Body of pancreas (tissue), 4 donors: ENCODE measurements around the gene CCL19. TPM values are rescaled to one million over a fixed set of nuclear protein-coding genes. Genes with fewer than 3 reads are reported as not detected.
A peak's percentile ranks its signal among the peaks of the same experiment; 100 is the strongest.

Experiments used
- ATAC-seq: fragments of 150-250 bp; one replicate; pipeline ENCODE4 v1.9.1; 2016
- DNase-seq, 4 donors: peaks; one replicate each; pipeline ENCODE4 v3.0.0-alpha.2; 2019
- H3K27ac ChIP-seq, 4 donors: fragments of 200-600 bp; sonication (generic); 1 replicate in 3 of 4; 2 replicates in 1 of 4; pipeline versions ENCODE4 v1.5.1 to v1.6.1; 2016 to 2019; ENCODE audit warnings: mild to moderate bottlenecking in 1 of 4, mixed read lengths in 1 of 4, moderate library complexity in 1 of 4
- H3K27me3 ChIP-seq, 2 donors: fragments of 200-600 bp; sonication (generic); one replicate each; pipeline ENCODE4 v1.6.0; 2016; ENCODE audit warnings: mild to moderate bottlenecking in 1 of 2
- H3K36me3 ChIP-seq, 2 donors: fragments of 200-600 bp; sonication (generic); replicated peaks in 1 of 2; 2 replicates each; pipeline ENCODE4 v1.5.1; 2016; ENCODE audit warnings: low read depth in 2 of 2; ENCODE audit not compliant: insufficient read depth in 1 of 2
- H3K4me1 ChIP-seq: fragments of 200-600 bp; sonication (generic); one replicate; pipeline ENCODE4 v1.6.0; 2016
- H3K4me3 ChIP-seq, 2 donors: fragments of 200-600 bp; sonication (generic); 1 replicate in 1 of 2; 2 replicates in 1 of 2; pipeline ENCODE4 v1.5.1; 2016 to 2019
- H3K9me3 ChIP-seq, 3 donors: fragments of 200-600 bp; sonication (generic); 1 replicate in 2 of 3; 2 replicates in 1 of 3; pipeline ENCODE4 v1.5.1; 2016
- POLR2A ChIP-seq, 3 donors: fragments of 450-650 bp; IDR thresholded peaks; one replicate each; pipeline ENCODE4 v1.6.1; 2016; ENCODE audit warnings: antibody characterized with exemption in 3 of 3, mild to moderate bottlenecking in 2 of 3
- WGBS, 2 donors: methylation state at CpG; one replicate each; pipeline ENCODE4 v1.1.5; 2017; 5-methylcytosine and 5-hydroxymethylcytosine counted together
- intact Hi-C: fragments of 100-400 bp; cut with DNase I; formaldehyde crosslinking; loops from one replicate; pipeline ENCODE4 v1.15.1; 2023
- small RNA-seq: library from RNA; depleted of rRNA; stranded (forward); fragments of <200 nt; gene quantifications from one replicate; pipeline ENCODE3, GENCODE V24; 2016
- total RNA-seq, 2 donors: library from RNA; depleted of rRNA; stranded (reverse); fragments of >200 nt; gene quantifications; one replicate each; pipeline ENCODE4 v1.1.0, GENCODE V29; 2016
- TF ChIP-seq, protein P1 (sequence below), 7 experiments: fragments of 450-650 bp in 4 of 7; fragments of 200-600 bp in 3 of 7; sonication (generic) in 3 of 7; IDR thresholded peaks; one replicate each; pipeline ENCODE4 v1.5.1; 2016 to 2019; ENCODE audit warnings: antibody characterized with exemption in 7 of 7

The CCL19 gene
- total RNA-seq, 2 donors from 2014 or later: not detected

DNA sequence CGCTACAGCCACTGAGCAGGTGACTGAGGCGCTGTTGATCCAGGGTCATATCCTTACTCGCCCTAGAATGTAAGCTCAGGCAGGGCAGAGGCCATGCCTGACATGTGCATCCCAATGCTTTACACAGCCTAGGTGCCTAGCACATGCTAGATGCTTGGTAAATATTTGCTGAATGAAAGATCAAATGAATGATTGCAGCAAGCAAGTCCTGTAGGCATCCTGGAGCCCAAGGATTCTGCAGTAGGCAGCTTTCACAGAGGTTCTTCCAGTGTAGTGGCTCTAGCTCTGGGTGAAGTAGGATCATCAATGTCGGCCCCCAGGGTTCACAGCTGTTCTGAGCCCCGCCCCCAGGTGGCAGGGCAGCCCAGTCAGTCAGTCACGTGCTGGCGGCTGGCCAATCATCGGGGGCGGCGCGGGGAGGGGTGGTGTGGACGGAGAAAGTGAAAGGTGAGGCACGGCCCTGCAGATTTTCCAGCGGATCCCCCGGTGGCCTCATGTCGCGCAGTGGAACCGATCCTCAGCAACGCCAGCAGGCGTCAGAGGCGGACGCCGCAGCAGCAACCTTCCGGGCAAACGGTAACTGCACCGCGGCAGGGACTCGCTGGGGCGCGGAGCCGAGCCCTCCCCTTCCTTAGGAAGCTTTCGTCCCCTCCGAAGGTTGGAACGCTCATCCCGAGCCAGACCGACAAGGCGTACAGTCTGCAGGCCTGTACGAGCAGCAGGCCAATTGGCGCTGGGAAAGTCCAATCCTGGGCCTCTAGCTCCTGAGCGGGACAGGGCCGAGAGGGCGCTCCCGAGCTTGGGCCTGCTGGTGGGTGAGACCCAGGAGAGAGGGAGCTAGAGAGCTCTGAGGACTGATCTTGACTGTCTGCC lies 44.6 kb downstream of the CCL19 start, which contains the start of gene GALT:
TSS of gene GALT (plus strand) at position 465 of the 873 bp plus-strand sequence. CDS start at position 495, 30 bp downstream.
- Histone ChIP-seq H3K4me3 (peak within 1 kb of the TSS; percentile 45 to 58), H3K27me3 (no peaks in the 10 kb centered on the region), H3K4me1 (peaks cover 47% of the 10 kb centered on the region), H3K36me3 (no peaks in the 10 kb centered on the region), H3K27ac (peak within 1 kb of the TSS; percentile 63 to 86 (median 82)), H3K9me3 (no peaks in the 10 kb centered on the region)
- 5 to 39% methylated on average over 4 to 43 of the region's 43 CpGs for WGBS, 2 donors
- peak; percentile 93 to 96 (median 94) for DNase-seq
- peak; percentile 87 for ATAC-seq
- peak; percentile 39 to 75 (median 72) for TF ChIP-seq POLR2A (IDR thresholded peaks at IDR 0.05)
- TF ChIP-seq, protein P1, sequence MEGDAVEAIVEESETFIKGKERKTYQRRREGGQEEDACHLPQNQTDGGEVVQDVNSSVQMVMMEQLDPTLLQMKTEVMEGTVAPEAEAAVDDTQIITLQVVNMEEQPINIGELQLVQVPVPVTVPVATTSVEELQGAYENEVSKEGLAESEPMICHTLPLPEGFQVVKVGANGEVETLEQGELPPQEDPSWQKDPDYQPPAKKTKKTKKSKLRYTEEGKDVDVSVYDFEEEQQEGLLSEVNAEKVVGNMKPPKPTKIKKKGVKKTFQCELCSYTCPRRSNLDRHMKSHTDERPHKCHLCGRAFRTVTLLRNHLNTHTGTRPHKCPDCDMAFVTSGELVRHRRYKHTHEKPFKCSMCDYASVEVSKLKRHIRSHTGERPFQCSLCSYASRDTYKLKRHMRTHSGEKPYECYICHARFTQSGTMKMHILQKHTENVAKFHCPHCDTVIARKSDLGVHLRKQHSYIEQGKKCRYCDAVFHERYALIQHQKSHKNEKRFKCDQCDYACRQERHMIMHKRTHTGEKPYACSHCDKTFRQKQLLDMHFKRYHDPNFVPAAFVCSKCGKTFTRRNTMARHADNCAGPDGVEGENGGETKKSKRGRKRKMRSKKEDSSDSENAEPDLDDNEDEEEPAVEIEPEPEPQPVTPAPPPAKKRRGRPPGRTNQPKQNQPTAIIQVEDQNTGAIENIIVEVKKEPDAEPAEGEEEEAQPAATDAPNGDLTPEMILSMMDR (IDR thresholded peaks at IDR 0.05): peak in 6 of 7 experiments; percentile 6 to 61 (median 42)
- intact Hi-C loops: no loop called here

DNA sequence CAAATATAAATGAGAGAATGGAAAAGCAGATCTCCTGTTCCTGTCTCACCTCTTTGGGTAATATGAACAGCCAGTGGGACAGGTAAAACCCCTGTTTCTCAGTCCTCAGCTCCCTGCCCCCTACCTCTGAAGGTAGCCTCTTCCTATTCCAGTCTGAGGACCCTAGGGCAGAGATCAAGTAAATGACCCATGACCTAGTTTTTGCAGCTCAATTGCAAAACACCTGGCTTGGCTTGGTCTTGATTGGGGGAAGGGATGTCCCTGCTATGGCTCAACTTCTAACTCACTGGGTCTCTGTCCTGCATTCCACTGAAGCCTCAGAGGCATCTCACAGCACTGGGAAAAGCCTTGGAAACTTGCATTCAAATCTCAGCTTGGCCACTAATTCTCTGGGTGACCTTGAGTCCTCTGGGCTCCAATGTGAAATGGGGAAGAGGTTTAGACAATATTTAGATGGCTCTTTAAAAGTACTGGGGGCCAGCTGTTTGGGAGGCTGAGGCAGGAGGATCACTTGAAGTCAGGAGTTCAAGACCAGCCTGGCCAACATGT lies 46.2 kb downstream of the CCL19 start:
- H3K4me3 ChIP-seq: no peak overlapping the region
- no peaks in the 10 kb centered on the region for H3K36me3 ChIP-seq
- DNase-seq: no peak
- H3K27me3 ChIP-seq: no peaks in the 10 kb centered on the region
- ATAC-seq: no peak
- H3K27ac ChIP-seq: peak overlapping the region in 1 of 4 donors; percentile 49
- intact Hi-C loops: no loop called here
- no peaks in the 10 kb centered on the region for H3K9me3 ChIP-seq
- peaks cover 39% of the 10 kb centered on the region for H3K4me1 ChIP-seq
- TF ChIP-seq, protein P1 (IDR thresholded peaks at IDR 0.05): no peak
- no peak for TF ChIP-seq POLR2A (IDR thresholded peaks at IDR 0.05)

DNA sequence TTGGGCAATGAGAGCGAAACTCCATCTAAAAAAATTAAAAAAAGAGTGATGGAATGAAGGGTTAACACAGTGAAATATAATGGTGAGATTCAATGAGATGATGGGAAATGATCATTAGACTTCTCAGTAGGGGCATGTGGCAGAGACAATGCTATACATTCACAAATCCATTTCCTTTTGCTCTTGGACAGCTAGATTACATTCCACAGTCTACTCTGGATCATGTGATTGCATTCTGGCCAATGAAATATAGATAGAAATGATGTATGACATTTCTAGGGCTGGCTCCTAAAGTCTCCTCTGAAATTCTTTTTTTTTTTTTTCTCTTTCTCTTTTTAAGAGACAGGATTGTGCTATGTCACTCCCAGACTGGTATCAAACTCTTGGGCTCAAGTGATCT lies 48.4 kb downstream of the CCL19 start:
- no peaks in the 10 kb centered on the region for H3K36me3 ChIP-seq
- intact Hi-C loops: no loop called here
- no peak overlapping the region for H3K4me3 ChIP-seq
- no peaks in the 10 kb centered on the region for H3K27me3 ChIP-seq
- H3K27ac ChIP-seq: no peak overlapping the region
- ATAC-seq: no peak
- TF ChIP-seq POLR2A (IDR thresholded peaks at IDR 0.05): no peak
- TF ChIP-seq, protein P1 (IDR thresholded peaks at IDR 0.05): no peak
- 100% methylated on average over 1 of the region's 1 CpG for whole genome bisulfite sequencing, 2 donors
- H3K9me3 ChIP-seq: no peaks in the 10 kb centered on the region
- peaks cover 38% of the 10 kb centered on the region for H3K4me1 ChIP-seq
- no peak for DNase-seq

Small RNA genes lying within 50 kb of the gene (small RNA-seq; reads per million reads assigned to genes)
- gene CCL27: not detected

Other genes starting within 250 kb of the CCL19 start
- gene FAM219A, start 232.7 kb downstream of the CCL19 start, total RNA-seq: 1 to 10 TPM; 6.5 to 6.6 TPM
- gene DNAI1, start 232.5 kb downstream of the CCL19 start, total RNA-seq: 1 to 10 TPM in 1 of 2 donors, under 1 TPM in 1; 0.99 to 2.1 TPM
- gene ENHO, start 168.3 kb downstream of the CCL19 start, total RNA-seq: 1 to 10 TPM in 1 of 2 donors, not detected in 1; 2.9 TPM
- 10 to 100 TPM in 1 of 2 donors, 1 to 10 TPM in 1; 1.6 to 16.8 TPM for gene CNTFR, start 101.6 kb downstream of the CCL19 start, total RNA-seq
- gene RPP25L, start 79.2 kb downstream of the CCL19 start, total RNA-seq: 10 to 100 TPM in 1 of 2 donors, 1 to 10 TPM in 1; 8.6 to 16.9 TPM
- 10 to 100 TPM; 36.1 to 39.9 TPM for gene DCTN3, start 70.8 kb downstream of the CCL19 start, total RNA-seq
- not detected for gene ARID3C, start 62.2 kb downstream of the CCL19 start, total RNA-seq
- 10 to 100 TPM; 26.7 to 57.1 TPM for gene SIGMAR1, start 53.5 kb downstream of the CCL19 start, total RNA-seq
- 10 to 100 TPM; 31.6 to 33.2 TPM for gene GALT, start 44.6 kb downstream of the CCL19 start, total RNA-seq
- 10 to 100 TPM; 14.5 to 27.4 TPM for gene IL11RA, start 39.1 kb downstream of the CCL19 start, total RNA-seq
- gene CCL27, start 28.6 kb downstream of the CCL19 start, total RNA-seq: not detected
- 10 to 100 TPM; 32.6 to 40.2 TPM for gene CCL21, start 18.9 kb upstream of the CCL19 start, total RNA-seq